Subcutaneous abdominal adipose tissue (tissue), 5 donors: ENCODE data around the gene IFNL1.

Source experiments
- H3K27ac ChIP-seq: one replicate; pipeline ENCODE4 v1.7.0; 2013; ENCODE audit warnings: low read depth, mild to moderate bottlenecking, inconsistent platforms, low read length, moderate library complexity
- H3K27me3 ChIP-seq, 5 donors: one replicate each; pipeline ENCODE4 v1.7.0; 2013; ENCODE audit warnings: low read length in 5 of 5, inconsistent platforms in 1 of 5; ENCODE audit not compliant: control insufficient read depth in 5 of 5, insufficient read depth in 4 of 5
- H3K36me3 ChIP-seq, 5 donors: one replicate each; pipeline ENCODE4 v1.7.0; 2013; ENCODE audit warnings: low read length in 5 of 5; ENCODE audit not compliant: control insufficient read depth in 5 of 5, insufficient read depth in 5 of 5
- H3K4me1 ChIP-seq, 5 donors: one replicate each; pipeline ENCODE4 v1.7.0; 2013; ENCODE audit warnings: low read length in 5 of 5, mild to moderate bottlenecking in 3 of 5, moderate library complexity in 1 of 5; ENCODE audit not compliant: control insufficient read depth in 5 of 5, insufficient read depth in 5 of 5
- H3K4me3 ChIP-seq, 5 donors: one replicate each; pipeline ENCODE4 v1.7.0; 2013; ENCODE audit warnings: low read length in 5 of 5, low read depth in 1 of 5
- H3K9ac ChIP-seq, 5 donors: one replicate each; pipeline ENCODE4 v1.7.0; 2013; ENCODE audit warnings: low read length in 5 of 5, mild to moderate bottlenecking in 4 of 5, moderate library complexity in 3 of 5
- H3K9me3 ChIP-seq, 5 donors: one replicate each; pipeline ENCODE4 v1.7.0; 2013; ENCODE audit warnings: low read length in 5 of 5; ENCODE audit not compliant: control insufficient read depth in 5 of 5
- donor health status: healthy.
- donor health status: healthy.
- donor health status: healthy.
- donor health status: healthy.
- donor health status: healthy.

The IFNL1 gene

DNA sequence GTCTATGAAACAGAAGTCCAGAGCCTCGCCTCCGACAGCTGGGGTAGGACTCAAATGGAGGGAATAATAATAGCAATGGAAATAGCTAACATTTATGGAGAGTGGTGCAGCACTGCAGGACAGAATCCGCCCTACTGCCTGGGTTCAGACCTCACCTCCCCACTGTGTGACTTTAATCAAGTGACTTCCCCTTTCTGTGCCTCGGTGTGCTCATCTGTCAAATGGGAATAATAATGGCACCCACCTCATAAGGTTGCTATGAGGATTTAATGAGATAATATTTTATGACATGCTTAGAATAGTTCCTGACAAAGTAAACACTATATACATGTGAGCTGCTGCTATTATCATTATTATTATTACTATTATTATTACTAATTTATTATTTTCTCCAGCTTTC lies 21.3 kb downstream of the IFNL1 start:
- peaks cover 0 to 26% (median 15%) of the 10 kb centered on the region in 5 donors for H3K36me3 ChIP-seq
- no peak overlapping the region for H3K9ac ChIP-seq
- no peak overlapping the region for H3K4me3 ChIP-seq
- H3K4me1 ChIP-seq: peaks cover 0 to 13% (median 7%) of the 10 kb centered on the region in 5 donors
- no peaks in the 10 kb centered on the region for H3K9me3 ChIP-seq
- no peak overlapping the region for H3K27ac ChIP-seq
- H3K27me3 ChIP-seq: no peaks in the 10 kb centered on the region

- no peaks in the 10 kb centered on the region for H3K27me3 ChIP-seq
- H3K9ac ChIP-seq: no peak overlapping the region
- no peak overlapping the region for H3K4me3 ChIP-seq
- no peaks in the 10 kb centered on the region for H3K9me3 ChIP-seq
- H3K27ac ChIP-seq: no peak overlapping the region
- H3K36me3 ChIP-seq: peaks cover 0 to 23% (median 15%) of the 10 kb centered on the region in 5 donors
- H3K4me1 ChIP-seq: peaks cover 0 to 13% (median 7%) of the 10 kb centered on the region in 5 donors
These were observed 21.9 kb downstream of the IFNL1 start for GRCh38 chr19:39318071-39318470.

DNA sequence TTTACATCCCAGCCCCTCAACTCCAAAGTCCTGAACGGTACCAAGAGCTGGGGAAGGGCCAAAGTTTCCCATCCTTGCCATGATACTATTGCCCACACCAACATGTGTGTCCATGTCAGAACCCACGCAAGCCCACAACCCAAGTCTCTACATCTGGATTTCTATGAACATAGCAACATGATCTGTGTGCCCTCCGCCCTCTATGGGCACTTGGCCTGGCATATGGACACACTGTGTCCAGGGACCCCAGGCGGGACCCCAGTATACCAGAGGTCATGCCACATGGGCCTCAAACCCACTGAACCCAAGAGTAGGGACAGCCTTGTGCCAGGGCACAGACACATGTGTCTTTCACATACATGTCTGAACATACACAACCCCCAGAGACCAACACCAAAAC lies 22.5 kb downstream of the IFNL1 start:
- Histone ChIP-seq H3K4me3 (no peak overlapping the region), H3K9me3 (no peaks in the 10 kb centered on the region), H3K36me3 (peaks cover 0 to 17% (median 13%) of the 10 kb centered on the region in 5 donors), H3K27ac (no peak overlapping the region), H3K4me1 (peaks cover 0 to 13% (median 7%) of the 10 kb centered on the region in 5 donors), H3K27me3 (no peaks in the 10 kb centered on the region), H3K9ac (no peak overlapping the region)

DNA sequence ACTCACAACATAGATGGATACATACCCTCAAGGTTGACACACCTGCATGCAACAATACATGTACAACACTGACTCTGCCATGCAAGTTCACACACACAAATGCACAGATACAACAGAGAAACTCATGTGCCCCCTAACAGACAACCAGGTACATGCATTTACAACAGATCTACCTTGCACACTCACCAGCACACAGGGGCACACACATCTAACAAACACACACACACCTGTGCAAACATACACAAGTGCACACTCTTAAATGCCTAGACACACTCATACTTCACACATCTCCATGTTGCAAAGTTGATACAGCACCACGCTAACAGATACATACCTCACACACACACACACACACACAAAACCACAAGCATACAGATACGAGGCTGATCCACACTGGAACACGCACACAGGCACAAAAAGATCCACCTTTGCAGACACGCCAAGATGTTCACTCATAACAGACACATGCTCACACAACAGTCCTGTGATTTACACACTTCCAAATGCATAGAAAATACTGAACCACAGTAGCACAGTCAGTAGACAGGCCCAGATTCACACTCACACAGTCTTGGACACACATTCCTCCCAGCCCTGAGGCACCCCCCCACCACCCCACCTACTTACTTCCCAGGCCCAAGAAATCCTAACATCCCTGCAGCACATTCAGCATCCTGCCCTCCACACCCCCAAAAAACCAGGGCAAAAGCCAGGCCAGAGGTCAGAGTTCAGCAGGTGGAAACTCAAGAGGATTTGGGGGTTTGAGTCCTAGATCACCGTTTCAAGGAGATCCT lies 23.1 kb downstream of the IFNL1 start:
- no peak overlapping the region for H3K27ac ChIP-seq
- no peak overlapping the region for H3K9ac ChIP-seq
- H3K4me3 ChIP-seq: no peak overlapping the region
- peaks cover 0 to 13% (median 7%) of the 10 kb centered on the region in 5 donors for H3K4me1 ChIP-seq
- H3K9me3 ChIP-seq: no peaks in the 10 kb centered on the region
- H3K27me3 ChIP-seq: no peaks in the 10 kb centered on the region
- H3K36me3 ChIP-seq: peaks cover 0 to 11% (median 8%) of the 10 kb centered on the region in 5 donors

- peak overlapping the region in 4 of 5 donors; percentile 55 to 65 (median 62) for H3K4me3 ChIP-seq
- no peaks in the 10 kb centered on the region for H3K27me3 ChIP-seq
- peaks cover 0 to 13% (median 7%) of the 10 kb centered on the region in 5 donors for H3K4me1 ChIP-seq
- H3K9me3 ChIP-seq: no peaks in the 10 kb centered on the region
- H3K9ac ChIP-seq: peak overlapping the region in 2 of 5 donors; percentile 53 to 66
- no peak overlapping the region for H3K27ac ChIP-seq
- H3K36me3 ChIP-seq: peaks cover 0 to 5% (median 2%) of the 10 kb centered on the region in 5 donors
These were observed 23.7 kb downstream of the IFNL1 start for GRCh38 chr19:39319892-39320248.

- H3K9me3 ChIP-seq: no peaks in the 10 kb centered on the region
- H3K27me3 ChIP-seq: no peaks in the 10 kb centered on the region
- no peak overlapping the region for H3K9ac ChIP-seq
- H3K4me1 ChIP-seq: peaks cover 0 to 13% (median 7%) of the 10 kb centered on the region in 5 donors
- no peak overlapping the region for H3K4me3 ChIP-seq
- H3K36me3 ChIP-seq: no peaks in the 10 kb centered on the region
- no peak overlapping the region for H3K27ac ChIP-seq
These were observed 25.1 kb downstream of the IFNL1 start for GRCh38 chr19:39321117-39321831.

- Histone ChIP-seq H3K27me3 (no peaks in the 10 kb centered on the region), H3K9ac (no peak overlapping the region), H3K36me3 (peaks cover 0 to 1% (median 0%) of the 10 kb centered on the region in 5 donors), H3K27ac (no peak overlapping the region), H3K4me3 (no peak overlapping the region), H3K9me3 (no peaks in the 10 kb centered on the region), H3K4me1 (peaks cover 0 to 13% (median 7%) of the 10 kb centered on the region in 5 donors)
These were observed 25.6 kb downstream of the IFNL1 start for GRCh38 chr19:39321832-39322176.

DNA sequence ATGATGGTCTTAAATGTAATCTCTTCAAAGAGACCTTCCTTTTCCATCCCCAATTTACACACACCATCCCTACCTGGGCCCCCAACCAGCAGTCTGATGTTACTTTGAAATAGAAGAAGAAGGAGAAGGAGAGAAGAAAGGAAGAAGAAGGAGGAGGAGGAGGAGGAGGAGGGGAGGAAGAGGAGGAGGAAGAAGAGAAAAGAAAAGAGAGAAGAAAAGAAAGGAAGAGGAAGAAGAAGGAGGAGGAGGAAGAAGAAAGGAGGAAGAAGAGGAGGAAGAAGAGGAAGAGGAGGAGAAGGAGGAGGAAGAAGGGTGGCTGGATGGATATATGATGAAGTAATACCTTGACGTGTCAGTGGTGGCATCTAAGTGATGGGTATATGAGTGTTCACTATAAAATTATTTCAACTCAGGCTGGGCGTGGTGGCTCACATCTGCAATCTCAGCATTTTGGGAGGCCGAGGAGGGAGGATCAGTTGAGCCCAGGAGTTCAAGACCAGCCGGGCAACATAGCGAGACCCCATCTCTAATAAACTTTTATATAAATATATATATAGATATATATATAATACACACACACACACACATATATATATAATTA lies 28.1 kb downstream of the IFNL1 start:
- no peaks in the 10 kb centered on the region for H3K27me3 ChIP-seq
- no peak overlapping the region for H3K4me3 ChIP-seq
- H3K36me3 ChIP-seq: peaks cover 0 to 14% (median 10%) of the 10 kb centered on the region in 5 donors
- peaks cover 2 to 21% (median 14%) of the 10 kb centered on the region in 5 donors for H3K4me1 ChIP-seq
- no peak overlapping the region for H3K9ac ChIP-seq
- H3K27ac ChIP-seq: no peak overlapping the region
- no peaks in the 10 kb centered on the region for H3K9me3 ChIP-seq

DNA sequence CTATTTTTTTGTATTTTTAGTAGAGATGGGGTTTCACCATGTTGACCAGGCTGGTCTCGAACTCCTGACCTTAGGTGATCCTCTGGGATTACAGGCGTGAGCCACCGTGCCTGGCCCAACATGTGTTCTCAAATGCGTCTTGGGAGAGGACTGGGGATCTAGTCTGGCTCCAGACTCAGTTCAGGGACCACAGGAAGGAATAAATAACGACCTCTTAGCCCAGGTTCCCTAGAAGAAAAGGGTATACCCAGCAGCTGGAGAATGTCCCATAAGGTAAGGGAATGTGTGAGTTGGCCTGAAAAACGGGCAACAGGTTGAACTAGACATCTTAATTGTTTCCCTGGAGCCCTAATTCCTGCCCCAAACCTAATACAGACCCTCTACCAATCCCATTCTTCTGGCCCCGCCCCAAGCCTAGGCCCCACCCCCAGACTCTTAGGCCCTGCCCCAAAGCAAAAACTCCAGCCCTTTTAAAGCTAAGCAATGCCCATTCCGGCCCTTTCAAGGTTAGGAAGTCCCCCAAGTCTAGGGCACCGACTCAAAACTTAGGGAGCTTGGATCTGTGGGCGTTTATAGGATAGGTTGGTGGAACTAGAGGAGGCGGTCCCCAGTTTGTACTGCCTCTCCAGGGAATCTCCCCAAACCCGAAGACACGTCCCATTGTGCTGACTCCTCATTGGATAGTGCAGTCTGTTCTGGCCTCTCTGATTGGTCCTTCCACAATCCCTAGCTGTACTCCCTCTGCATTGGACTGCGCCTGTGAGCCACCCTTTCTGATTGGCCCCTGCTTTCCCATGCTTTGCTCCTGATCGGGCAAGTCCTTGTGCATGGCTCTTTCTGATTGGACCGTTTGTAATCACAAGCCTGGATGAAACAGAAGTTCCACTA lies 29.8 kb downstream of the IFNL1 start:
- no peak overlapping the region for H3K4me3 ChIP-seq
- H3K9me3 ChIP-seq: no peaks in the 10 kb centered on the region
- peaks cover 0 to 19% (median 13%) of the 10 kb centered on the region in 5 donors for H3K36me3 ChIP-seq
- peaks cover 0 to 13% (median 3%) of the 10 kb centered on the region in 5 donors for H3K4me1 ChIP-seq
- no peaks in the 10 kb centered on the region for H3K27me3 ChIP-seq
- H3K9ac ChIP-seq: no peak overlapping the region
- H3K27ac ChIP-seq: no peak overlapping the region
